Activated naive CD8-positive, alpha-beta T cell (primary cell): ENCODE data around the gene IHH.

Source experiments
- H3K27ac Mint-ChIP-seq: one replicate; pipeline ENCODE4 v1.8.0; 2021; ENCODE audit warnings: mixed read lengths
- H3K27me3 Mint-ChIP-seq: one replicate; pipeline ENCODE4 v1.8.0; 2021; ENCODE audit warnings: mixed read lengths
- H3K36me3 Mint-ChIP-seq: one replicate; pipeline ENCODE4 v1.8.0; 2021; ENCODE audit warnings: mixed read lengths
- H3K4me1 Mint-ChIP-seq: one replicate; pipeline ENCODE4 v1.8.0; 2021; ENCODE audit warnings: low read depth, mixed read lengths
- H3K4me3 Mint-ChIP-seq: one replicate; pipeline ENCODE4 v1.8.0; 2021; ENCODE audit warnings: mild to moderate bottlenecking, mixed read lengths
- H3K9me3 Mint-ChIP-seq: one replicate; pipeline ENCODE4 v1.8.0; 2021; ENCODE audit warnings: low read depth, mixed read lengths

The IHH gene

GRCh38 chr2:219082332-219082958 is 21.7 kb upstream of the IHH start:
- Mint-ChIP-seq H3K9me3 (no peaks in the 10 kb centered on the region), H3K27ac (no peak overlapping the region), H3K27me3 (no peaks in the 10 kb centered on the region), H3K36me3 (no peaks in the 10 kb centered on the region), H3K4me3 (no peak overlapping the region), H3K4me1 (peaks cover 14% of the 10 kb centered on the region)

DNA sequence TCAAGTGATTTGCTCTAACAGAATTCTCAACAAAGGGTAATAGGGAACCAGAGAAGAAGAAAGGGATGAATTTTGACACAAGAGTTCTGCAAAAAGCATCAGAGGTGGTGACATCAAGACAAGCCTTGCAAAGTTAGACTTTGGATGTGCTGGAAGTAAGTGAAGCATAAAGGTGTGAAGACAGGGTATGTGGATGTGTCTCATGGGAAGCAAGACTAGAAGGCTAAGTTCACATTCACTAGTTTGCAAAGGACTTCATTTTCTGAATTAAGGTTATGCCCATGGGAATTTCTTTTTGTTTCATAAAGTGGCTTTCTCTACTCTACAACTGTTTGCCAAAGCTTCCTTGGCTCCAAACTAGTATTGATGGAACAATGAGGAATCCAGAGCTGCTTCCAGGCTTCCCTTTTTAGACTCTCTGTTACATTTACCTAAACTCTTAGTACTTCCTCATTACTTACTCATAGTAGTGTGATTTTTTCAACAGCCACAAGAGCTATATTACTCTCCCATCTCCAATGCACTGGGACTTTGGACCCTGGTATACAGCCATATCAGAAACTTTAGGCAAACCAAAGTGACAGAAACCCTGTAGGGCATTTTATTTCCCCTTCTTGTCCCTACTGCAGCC is 21.1 kb upstream of the IHH start:
- H3K4me3 Mint-ChIP-seq = no peak overlapping the region
- H3K4me1 Mint-ChIP-seq = peaks cover 11% of the 10 kb centered on the region

GRCh38 chr2:219081096-219081495 is 20.4 kb upstream of the IHH start:
- no peak overlapping the region for H3K4me3 Mint-ChIP-seq
- H3K4me1 Mint-ChIP-seq = peaks cover 11% of the 10 kb centered on the region
- no peaks in the 10 kb centered on the region for H3K9me3 Mint-ChIP-seq
- H3K27ac Mint-ChIP-seq = no peak overlapping the region
- H3K36me3 Mint-ChIP-seq = no peaks in the 10 kb centered on the region
- no peaks in the 10 kb centered on the region for H3K27me3 Mint-ChIP-seq

More for the DNA sequence above, 21.1 kb upstream of the IHH start:
- H3K9me3 Mint-ChIP-seq = no peaks in the 10 kb centered on the region
- no peaks in the 10 kb centered on the region for H3K36me3 Mint-ChIP-seq
- H3K27ac Mint-ChIP-seq = no peak overlapping the region
- H3K27me3 Mint-ChIP-seq = no peaks in the 10 kb centered on the region

- Mint-ChIP-seq H3K4me1 (no peaks in the 10 kb centered on the region), H3K4me3 (no peak overlapping the region), H3K27ac (no peak overlapping the region), H3K36me3 (no peaks in the 10 kb centered on the region), H3K9me3 (no peaks in the 10 kb centered on the region), H3K27me3 (no peaks in the 10 kb centered on the region)
Observed at GRCh38 chr2:219079417-219079816, 18.7 kb upstream of the IHH start.

DNA sequence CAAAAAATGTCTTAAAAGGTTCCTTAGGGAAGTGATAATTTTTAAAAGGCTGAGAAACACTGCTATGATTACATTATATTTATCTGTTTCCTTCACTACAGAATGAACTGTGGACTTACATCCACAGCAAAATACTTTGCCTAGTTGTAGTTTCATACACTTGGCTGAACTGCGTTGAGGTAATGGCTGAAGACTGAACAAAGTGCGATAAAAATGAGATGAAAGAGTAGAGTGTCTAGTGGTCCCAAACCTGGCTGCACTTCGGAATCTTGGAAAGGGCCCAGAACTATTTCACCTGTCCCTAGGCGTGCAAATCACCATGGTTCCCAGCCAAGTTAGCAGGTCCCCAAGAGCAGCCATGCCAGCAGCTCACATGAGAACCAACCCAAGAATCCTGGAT is 18.2 kb upstream of the IHH start:
- H3K27ac Mint-ChIP-seq = no peak overlapping the region
- no peaks in the 10 kb centered on the region for H3K9me3 Mint-ChIP-seq
- no peak overlapping the region for H3K4me3 Mint-ChIP-seq
- no peaks in the 10 kb centered on the region for H3K4me1 Mint-ChIP-seq
- H3K36me3 Mint-ChIP-seq = no peaks in the 10 kb centered on the region
- H3K27me3 Mint-ChIP-seq = no peaks in the 10 kb centered on the region

- Mint-ChIP-seq H3K9me3 (no peaks in the 10 kb centered on the region), H3K4me1 (no peaks in the 10 kb centered on the region), H3K27me3 (no peaks in the 10 kb centered on the region), H3K27ac (no peak overlapping the region), H3K36me3 (no peaks in the 10 kb centered on the region), H3K4me3 (no peak overlapping the region)
Observed at GRCh38 chr2:219078126-219078525, 17.4 kb upstream of the IHH start.

DNA sequence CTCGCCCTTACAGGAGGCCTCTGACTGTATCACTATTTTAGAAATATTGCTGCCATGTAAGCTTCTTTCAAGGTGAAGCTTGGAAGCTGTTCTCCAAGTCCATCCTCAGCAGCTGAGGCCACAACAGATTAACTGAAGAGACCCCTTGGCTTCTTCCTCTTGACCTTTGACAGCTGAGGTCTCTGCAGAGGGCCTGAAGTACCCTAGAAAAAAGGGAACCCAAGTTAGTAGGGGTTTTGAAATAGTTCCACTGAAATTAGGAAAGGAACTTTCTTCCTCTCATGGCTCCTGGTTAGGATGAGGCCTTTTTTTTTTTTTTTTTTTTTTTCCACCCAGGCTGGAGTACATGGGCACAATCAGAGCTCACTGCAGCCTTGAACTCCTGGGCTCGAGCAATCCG is 15.5 kb upstream of the IHH start:
- H3K4me3 Mint-ChIP-seq = no peak overlapping the region
- H3K4me1 Mint-ChIP-seq = no peaks in the 10 kb centered on the region
- H3K27me3 Mint-ChIP-seq = no peaks in the 10 kb centered on the region
- H3K36me3 Mint-ChIP-seq = peaks cover 2% of the 10 kb centered on the region
- H3K27ac Mint-ChIP-seq = no peak overlapping the region
- H3K9me3 Mint-ChIP-seq = no peaks in the 10 kb centered on the region

DNA sequence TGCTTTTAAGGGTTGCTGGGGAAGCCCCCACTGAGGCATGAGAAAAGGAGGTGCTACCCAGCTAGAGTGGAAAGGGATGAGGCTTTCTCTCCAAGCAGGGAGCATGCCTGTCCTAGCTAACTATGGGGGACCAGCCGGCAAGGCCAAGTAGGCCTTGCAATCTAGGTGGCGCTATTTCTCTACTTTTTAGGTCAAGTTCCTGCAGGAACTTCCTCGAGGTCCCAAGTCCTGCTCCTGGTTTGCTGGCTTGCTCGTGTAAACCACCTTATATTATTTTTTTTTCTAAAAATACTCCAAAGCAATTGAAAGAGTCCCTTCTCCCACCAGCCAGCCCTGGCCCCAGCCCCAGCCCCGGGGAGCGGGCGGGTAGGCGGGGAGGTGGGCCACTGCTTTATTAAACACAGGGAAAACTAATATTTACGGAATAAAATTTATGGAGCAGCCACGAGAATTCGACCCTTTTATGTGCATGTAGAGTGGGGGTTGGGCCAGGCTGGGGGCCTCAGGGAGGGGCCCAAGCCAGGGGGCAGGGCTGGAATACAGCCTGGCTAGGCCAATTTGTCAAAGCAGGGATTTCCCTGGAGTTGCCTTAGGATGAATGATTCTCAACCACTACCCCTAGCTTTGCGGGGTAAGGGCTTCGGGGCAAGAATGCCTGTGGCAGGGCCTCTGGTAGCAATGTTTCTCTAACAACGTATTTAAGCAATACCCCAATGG is 12.8 kb upstream of the IHH start:
- H3K27me3 Mint-ChIP-seq = no peaks in the 10 kb centered on the region
- H3K36me3 Mint-ChIP-seq = peaks cover 7% of the 10 kb centered on the region
- no peak overlapping the region for H3K27ac Mint-ChIP-seq
- H3K4me3 Mint-ChIP-seq = no peak overlapping the region
- H3K4me1 Mint-ChIP-seq = no peaks in the 10 kb centered on the region
- no peaks in the 10 kb centered on the region for H3K9me3 Mint-ChIP-seq

DNA sequence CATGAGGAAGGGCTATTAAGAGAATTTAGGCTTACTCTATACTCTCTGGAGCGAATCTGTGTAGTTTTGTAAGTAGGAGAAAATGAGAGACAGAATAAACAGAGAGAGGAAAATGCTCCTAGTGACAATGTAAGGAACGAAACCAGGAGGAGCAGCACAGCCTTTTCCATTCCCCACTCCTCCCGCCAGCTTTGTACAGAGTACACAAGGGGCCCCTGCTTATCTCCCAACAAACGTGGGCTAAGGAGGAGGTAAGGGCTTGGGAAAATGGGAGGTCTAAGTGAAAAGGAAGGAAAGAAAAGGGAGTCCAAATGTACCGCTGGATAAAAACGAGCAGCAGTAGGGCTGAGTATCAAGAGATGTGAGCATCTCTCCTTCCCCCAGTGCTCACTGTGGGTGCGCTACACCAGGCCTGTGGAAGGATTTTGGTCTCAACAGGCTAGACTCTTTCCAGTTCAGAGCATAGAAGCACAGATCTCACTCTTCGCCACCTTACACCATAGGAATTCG is 12.1 kb upstream of the IHH start:
- H3K9me3 Mint-ChIP-seq = no peaks in the 10 kb centered on the region
- H3K27me3 Mint-ChIP-seq = no peaks in the 10 kb centered on the region
- H3K4me1 Mint-ChIP-seq = no peaks in the 10 kb centered on the region
- no peak overlapping the region for H3K4me3 Mint-ChIP-seq
- no peak overlapping the region for H3K27ac Mint-ChIP-seq
- H3K36me3 Mint-ChIP-seq = peaks cover 7% of the 10 kb centered on the region

DNA sequence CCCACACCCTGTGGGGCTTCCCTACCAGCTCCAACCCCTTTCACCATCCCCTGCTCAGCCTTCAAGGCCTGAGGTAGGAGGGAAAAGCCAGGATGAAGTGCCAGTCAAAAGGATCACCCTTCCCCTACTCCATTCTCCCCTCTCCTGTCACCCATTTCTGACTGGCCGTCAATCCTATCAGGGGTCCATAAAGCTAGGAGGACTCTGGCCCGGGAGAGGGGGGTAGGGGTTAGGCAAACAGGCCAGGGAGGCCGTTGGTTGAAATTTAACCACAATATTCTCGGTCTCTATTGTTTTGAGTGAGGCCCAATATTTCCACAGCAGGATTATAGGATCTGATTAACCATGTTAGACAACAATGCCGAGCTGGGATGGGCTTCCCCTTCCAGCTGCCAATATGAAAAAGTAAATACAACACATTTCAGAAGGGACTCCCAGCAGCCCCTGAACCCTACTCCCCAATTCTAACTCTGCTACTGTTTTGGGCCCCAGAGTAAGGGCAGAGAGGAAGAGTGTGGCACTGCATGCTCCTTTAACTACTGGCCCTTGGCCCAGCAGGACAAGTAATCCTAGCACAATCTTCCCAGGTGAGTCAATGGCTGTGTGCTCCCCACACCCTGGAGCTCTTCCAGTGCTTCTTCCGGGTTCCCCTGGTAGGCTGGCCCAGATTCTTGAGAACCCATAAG is 10.6 kb upstream of the IHH start:
- Mint-ChIP-seq H3K9me3 (no peaks in the 10 kb centered on the region), H3K4me3 (no peak overlapping the region), H3K27ac (no peak overlapping the region), H3K27me3 (no peaks in the 10 kb centered on the region), H3K4me1 (no peaks in the 10 kb centered on the region), H3K36me3 (peaks cover 7% of the 10 kb centered on the region)

GRCh38 chr2:219065484-219065883 is 4.8 kb upstream of the IHH start:
- H3K27me3 Mint-ChIP-seq = peaks cover 20% of the 10 kb centered on the region
- peaks cover 4% of the 10 kb centered on the region for H3K4me1 Mint-ChIP-seq
- H3K36me3 Mint-ChIP-seq = peaks cover 4% of the 10 kb centered on the region
- H3K4me3 Mint-ChIP-seq = no peak overlapping the region
- no peaks in the 10 kb centered on the region for H3K9me3 Mint-ChIP-seq
- H3K27ac Mint-ChIP-seq = no peak overlapping the region

DNA sequence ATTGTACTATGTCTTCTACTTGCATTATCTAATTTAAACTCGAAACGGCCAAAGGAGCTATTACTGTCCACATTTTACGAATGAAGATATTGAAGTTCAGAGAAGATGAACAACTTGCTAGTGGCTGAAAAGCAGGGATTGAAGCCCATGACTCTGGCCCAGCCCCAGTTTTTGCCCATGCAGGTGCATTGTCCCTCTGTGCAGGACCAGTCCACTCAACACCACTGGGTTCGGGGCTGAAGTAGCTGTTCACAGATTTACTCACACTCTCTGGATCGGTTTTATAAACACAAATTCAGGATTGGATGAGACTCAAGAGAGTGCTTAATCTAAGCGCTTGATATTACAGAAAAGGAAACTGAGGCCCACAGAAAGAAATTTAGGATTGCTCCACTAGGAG is 1.4 kb upstream of the IHH start:
- H3K9me3 Mint-ChIP-seq = no peaks in the 10 kb centered on the region

DNA sequence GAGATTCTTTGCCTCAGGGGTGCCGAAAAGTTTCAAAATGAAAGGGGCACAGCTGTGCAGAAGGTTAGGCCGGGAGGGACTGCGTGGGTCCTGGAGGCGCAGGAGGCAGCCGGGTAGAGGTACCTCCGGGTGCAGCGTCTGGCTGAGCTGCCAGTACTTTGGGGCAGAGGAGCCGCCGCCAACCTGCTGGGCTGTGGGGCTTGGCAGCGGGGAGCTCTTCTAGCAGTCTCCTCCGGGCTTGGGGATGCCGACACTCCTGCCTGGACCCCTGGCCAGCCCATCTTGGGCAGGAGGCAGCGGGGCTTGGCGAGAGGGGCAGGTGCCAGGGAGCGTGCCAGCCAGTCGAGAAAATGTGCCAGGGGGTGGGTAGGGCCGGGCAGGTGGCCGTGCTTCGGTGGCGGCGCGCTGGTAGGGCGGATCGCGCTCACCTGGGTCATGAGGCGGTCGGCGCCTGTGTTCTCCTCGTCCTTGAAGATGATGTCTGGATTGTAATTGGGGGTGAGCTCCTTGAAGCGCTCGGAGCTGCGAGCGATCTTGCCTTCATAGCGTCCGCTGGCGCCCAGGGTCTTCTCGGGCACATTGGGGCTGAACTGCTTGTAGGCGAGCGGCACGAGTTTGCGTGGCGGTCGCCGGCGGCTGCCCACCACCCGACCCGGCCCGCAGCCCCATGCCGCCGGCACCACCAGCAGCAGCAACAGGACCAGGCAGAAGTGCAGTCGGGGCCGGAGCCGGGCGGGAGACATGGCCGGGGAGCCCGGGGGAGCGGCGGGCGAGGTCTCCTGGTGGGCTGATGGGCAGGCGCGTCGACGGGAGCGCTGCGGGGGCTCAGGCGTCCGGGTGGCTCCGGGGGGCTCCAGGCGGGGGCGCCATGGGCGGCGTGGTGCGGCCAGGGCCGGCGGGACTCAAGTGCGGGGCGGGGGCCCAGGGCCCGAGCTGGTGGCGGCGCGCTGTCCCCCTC is 717 bp downstream of the IHH start:
- Mint-ChIP-seq H3K27ac (no peak overlapping the region), H3K4me3 (peak overlapping the region; percentile 68), H3K27me3 (peaks cover 32% of the 10 kb centered on the region), H3K36me3 (no peaks in the 10 kb centered on the region), H3K9me3 (no peaks in the 10 kb centered on the region), H3K4me1 (peaks cover 21% of the 10 kb centered on the region)

More for the DNA sequence above, 1.4 kb upstream of the IHH start:
- Mint-ChIP-seq H3K27me3 (peaks cover 25% of the 10 kb centered on the region), H3K27ac (no peak overlapping the region), H3K36me3 (no peaks in the 10 kb centered on the region), H3K4me1 (peaks cover 21% of the 10 kb centered on the region), H3K4me3 (no peak overlapping the region)

DNA sequence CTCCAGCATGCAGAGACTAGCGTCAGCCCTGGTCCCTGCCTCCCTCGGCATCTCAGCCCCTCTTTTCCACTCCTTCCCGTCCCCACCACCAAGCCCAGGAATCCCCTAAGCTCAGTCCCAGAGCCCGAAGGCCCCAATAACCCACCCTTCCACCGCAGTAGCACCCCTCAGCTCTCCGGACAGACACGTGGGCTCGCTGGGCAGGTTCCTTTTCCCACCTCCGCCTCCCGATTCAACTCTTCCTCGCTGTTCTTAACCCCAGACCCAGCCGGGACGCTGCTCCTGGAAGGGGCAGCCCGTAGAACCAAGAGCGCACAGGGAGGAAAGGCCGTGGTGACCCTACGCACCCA is 1.4 kb downstream of the IHH start:
- Mint-ChIP-seq H3K36me3 (no peaks in the 10 kb centered on the region), H3K4me3 (peak overlapping the region; percentile 68), H3K9me3 (no peaks in the 10 kb centered on the region), H3K27ac (no peak overlapping the region), H3K4me1 (peaks cover 21% of the 10 kb centered on the region), H3K27me3 (peaks cover 35% of the 10 kb centered on the region)
